ENCODE data around the gene DLX4.

The DLX4 gene

GRCh38 chr17:49997773-49998703 lies 29.0 kb downstream of the DLX4 start:
- intact Hi-C loops (cut with DNase I): loop anchor here (1.0 to 10.0 kb wide), 3 partner anchors 118 to 433 kb away; no protein-coding TSS in a partner anchor
- peak in 9 of 10 donors; percentile 38 to 94 (median 70) for DNase-seq

GRCh38 chr17:49998836-49999511 lies 30.0 kb downstream of the DLX4 start:
- intact Hi-C loops (cut with DNase I): loop anchor here (1.0 to 10.0 kb wide), 2 partner anchors 119 to 434 kb away; no protein-coding TSS in a partner anchor
- no peak for DNase-seq

GRCh38 chr17:50003911-50004310 lies 34.9 kb downstream of the DLX4 start:
- intact Hi-C loops (cut with DNase I): no loop called here
- DNase-seq: no peak

- DNase-seq: no peak
- intact Hi-C loops (cut with DNase I): no loop called here
These were observed 40.3 kb downstream of the DLX4 start for GRCh38 chr17:50009282-50009681.

GRCh38 chr17:50013079-50013478 lies 44.1 kb downstream of the DLX4 start:
- intact Hi-C loops (cut with DNase I): no loop called here
- no peak for DNase-seq

GRCh38 chr17:50014471-50015088 lies 45.6 kb downstream of the DLX4 start:
- no peak for DNase-seq
- intact Hi-C loops (cut with DNase I): no loop called here

- no peak for DNase-seq
- intact Hi-C loops (cut with DNase I): no loop called here
These were observed 46.2 kb downstream of the DLX4 start for GRCh38 chr17:50015146-50015545.

GRCh38 chr17:50018909-50019308 lies 49.9 kb downstream of the DLX4 start:
- no peak for DNase-seq
- intact Hi-C loops (cut with DNase I): no loop called here

- intact Hi-C loops (cut with DNase I): no loop called here
- DNase-seq: no peak
These were observed 52.0 kb downstream of the DLX4 start for GRCh38 chr17:50020841-50021599.

- no peak for DNase-seq
- intact Hi-C loops (cut with DNase I): no loop called here
These were observed 52.8 kb downstream of the DLX4 start for GRCh38 chr17:50021681-50022370.

GRCh38 chr17:50022463-50023130 lies 53.6 kb downstream of the DLX4 start:
- intact Hi-C loops (cut with DNase I): no loop called here
- DNase-seq: no peak

GRCh38 chr17:50023520-50023919 lies 54.5 kb downstream of the DLX4 start:
- intact Hi-C loops (cut with DNase I): no loop called here
- no peak for DNase-seq

Data from posterior cingulate gyrus (tissue), 11 donors.